CD8-positive, alpha-beta memory T cell (primary cell): ENCODE measurements around the gene ZIC2. TPM values are rescaled to one million over a fixed set of nuclear protein-coding genes. Genes with fewer than 3 reads are reported as not detected.

ENCODE experiments used
- CTCF ChIA-PET: fragments of 350-600 bp; sonication (Branson Sonifier 250); formaldehyde crosslinking; loops from one replicate; lab custom pipeline; 2021; ENCODE audit warnings: antibody characterized with exemption; lab: Charles Lee
- POLR2A ChIA-PET: fragments of 350-600 bp; sonication (Branson Sonifier 250); formaldehyde crosslinking; loops from one replicate; lab custom pipeline; 2021; ENCODE audit warnings: antibody characterized with exemption; lab: Charles Lee
- DNase-seq, 5 donors: peaks; one replicate each; pipeline versions ENCODE4 v3.0.0 to v3.0.0-alpha.2; 2020 to 2022; ENCODE audit warnings: mixed read lengths in 1 of 5
- H3K27ac ChIP-seq: one replicate; pipeline ENCODE4 v1.7.0; 2013; ENCODE audit warnings: low read depth, mild to moderate bottlenecking, low read length, moderate library complexity
- H3K27me3 ChIP-seq: 2 replicates; pipeline ENCODE4 v1.7.0; 2013; ENCODE audit warnings: low read length, mild to moderate bottlenecking; ENCODE audit not compliant: insufficient read depth, poor library complexity, severe bottlenecking
- H3K36me3 ChIP-seq: 2 replicates; pipeline ENCODE4 v1.7.0; 2013; ENCODE audit warnings: mild to moderate bottlenecking, low read length, moderate library complexity; ENCODE audit not compliant: insufficient read depth
- H3K4me1 ChIP-seq: 2 replicates; pipeline ENCODE4 v1.7.0; 2013; ENCODE audit warnings: mild to moderate bottlenecking, low read length, moderate library complexity; ENCODE audit not compliant: insufficient read depth
- H3K4me3 ChIP-seq: 2 replicates; pipeline ENCODE4 v1.7.0; 2013; ENCODE audit warnings: mild to moderate bottlenecking, low read length
- H3K9me3 ChIP-seq: 2 replicates; pipeline ENCODE4 v1.7.0; 2013; ENCODE audit warnings: mild to moderate bottlenecking, low read length
- H3K27ac Mint-ChIP-seq, 8 donors: one replicate each; pipeline ENCODE4 v1.8.0; 2020 to 2021; ENCODE audit warnings: mixed read lengths in 8 of 8, mild to moderate bottlenecking in 6 of 8, inconsistent platforms in 3 of 8, moderate library complexity in 3 of 8
- H3K27me3 Mint-ChIP-seq, 2 donors: one replicate each; pipeline ENCODE4 v1.8.0; 2020 to 2021; ENCODE audit warnings: mixed read lengths in 2 of 2, mild to moderate bottlenecking in 1 of 2, moderate library complexity in 1 of 2
- H3K36me3 Mint-ChIP-seq, 3 donors: one replicate each; pipeline ENCODE4 v1.8.0; 2020 to 2021; ENCODE audit warnings: mixed read lengths in 3 of 3, inconsistent platforms in 1 of 3, mild to moderate bottlenecking in 1 of 3
- H3K4me1 Mint-ChIP-seq, 3 donors: one replicate each; pipeline ENCODE4 v1.8.0; 2020 to 2021; ENCODE audit warnings: mixed read lengths in 3 of 3, inconsistent platforms in 1 of 3, mild to moderate bottlenecking in 1 of 3
- H3K4me3 Mint-ChIP-seq, 7 donors: one replicate each; pipeline ENCODE4 v1.8.0; 2020 to 2021; ENCODE audit warnings: mixed read lengths in 7 of 7, mild to moderate bottlenecking in 6 of 7, moderate library complexity in 4 of 7, inconsistent platforms in 2 of 7
- H3K9me3 Mint-ChIP-seq, 5 donors: one replicate each; pipeline ENCODE4 v1.8.0; 2020 to 2022; ENCODE audit warnings: mixed read lengths in 5 of 5, mild to moderate bottlenecking in 3 of 5, moderate library complexity in 2 of 5, inconsistent platforms in 1 of 5
- polyA plus RNA-seq: library from polyadenylated mRNA; unstranded; fragments of 300-500 nt; fragmentation: Illumina TruSeq; gene quantifications from one replicate; pipeline ENCODE4 v1.2.3, GENCODE V29; 2021
- total RNA-seq, 2 experiments: library from RNA; stranded (reverse); gene quantifications; one replicate each; pipeline ENCODE4 v1.2.3, GENCODE V29; 2021

The ZIC2 gene
- total and polyA plus RNA-seq, 3 experiments from 2014 or later: not detected

DNA sequence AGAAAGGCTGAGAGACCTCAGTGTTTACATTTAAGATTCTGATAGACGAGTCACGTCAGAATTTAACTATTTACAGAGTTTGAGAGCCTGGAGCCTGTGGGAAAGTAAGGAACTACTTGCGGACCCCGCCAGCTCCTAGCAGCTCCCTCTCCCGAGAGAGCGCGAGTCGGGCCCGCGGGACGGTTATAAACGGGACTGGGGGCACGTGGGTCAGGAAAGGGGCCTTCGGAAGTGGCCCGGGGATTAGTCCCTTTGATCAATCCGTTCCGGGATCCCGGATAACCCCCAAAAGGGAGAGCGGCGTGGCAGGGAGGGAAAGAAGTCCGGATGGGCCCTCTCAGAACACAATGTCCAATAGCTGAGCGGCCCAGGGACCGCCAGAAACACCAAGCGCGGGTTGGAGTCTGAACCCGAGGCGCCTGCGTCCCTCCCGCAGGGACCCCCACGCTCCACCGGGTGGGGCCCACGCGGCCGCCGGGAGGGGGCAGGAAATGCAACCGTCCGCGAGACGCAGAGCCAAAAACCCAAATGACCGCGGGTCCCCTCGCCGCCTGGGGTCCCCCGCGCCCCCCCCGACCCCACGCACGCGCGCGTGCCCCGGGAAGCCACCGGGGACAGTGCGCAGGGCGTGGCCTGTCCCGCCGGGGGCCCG, 13.6 kb upstream of the ZIC2 start:
- peaks cover 17% of the 10 kb centered on the region for H3K4me1 ChIP-seq
- peaks cover 63 to 74% of the 10 kb centered on the region in 2 donors for H3K27me3 Mint-ChIP-seq
- no peak for DNase-seq
- peaks cover 24 to 28% (median 24%) of the 10 kb centered on the region in 3 donors for H3K4me1 Mint-ChIP-seq
- H3K9me3 Mint-ChIP-seq: peaks cover 8 to 26% (median 23%) of the 10 kb centered on the region in 5 donors
- H3K36me3 ChIP-seq: no peaks in the 10 kb centered on the region
- H3K36me3 Mint-ChIP-seq: peaks cover 0 to 2% (median 0%) of the 10 kb centered on the region in 3 donors
- peak overlapping the region in 3 of 8 donors; percentile 40 to 75 (median 70) for H3K27ac Mint-ChIP-seq
- ChIA-PET POLR2A (no interaction called here), CTCF (no interaction called here)
- H3K4me3 ChIP-seq: no peak overlapping the region
- no peak overlapping the region for H3K27ac ChIP-seq
- H3K4me3 Mint-ChIP-seq: peak overlapping the region; percentile 3 to 82 (median 49)
- peaks cover 61% of the 10 kb centered on the region for H3K27me3 ChIP-seq
- H3K9me3 ChIP-seq: peaks cover 10% of the 10 kb centered on the region

DNA sequence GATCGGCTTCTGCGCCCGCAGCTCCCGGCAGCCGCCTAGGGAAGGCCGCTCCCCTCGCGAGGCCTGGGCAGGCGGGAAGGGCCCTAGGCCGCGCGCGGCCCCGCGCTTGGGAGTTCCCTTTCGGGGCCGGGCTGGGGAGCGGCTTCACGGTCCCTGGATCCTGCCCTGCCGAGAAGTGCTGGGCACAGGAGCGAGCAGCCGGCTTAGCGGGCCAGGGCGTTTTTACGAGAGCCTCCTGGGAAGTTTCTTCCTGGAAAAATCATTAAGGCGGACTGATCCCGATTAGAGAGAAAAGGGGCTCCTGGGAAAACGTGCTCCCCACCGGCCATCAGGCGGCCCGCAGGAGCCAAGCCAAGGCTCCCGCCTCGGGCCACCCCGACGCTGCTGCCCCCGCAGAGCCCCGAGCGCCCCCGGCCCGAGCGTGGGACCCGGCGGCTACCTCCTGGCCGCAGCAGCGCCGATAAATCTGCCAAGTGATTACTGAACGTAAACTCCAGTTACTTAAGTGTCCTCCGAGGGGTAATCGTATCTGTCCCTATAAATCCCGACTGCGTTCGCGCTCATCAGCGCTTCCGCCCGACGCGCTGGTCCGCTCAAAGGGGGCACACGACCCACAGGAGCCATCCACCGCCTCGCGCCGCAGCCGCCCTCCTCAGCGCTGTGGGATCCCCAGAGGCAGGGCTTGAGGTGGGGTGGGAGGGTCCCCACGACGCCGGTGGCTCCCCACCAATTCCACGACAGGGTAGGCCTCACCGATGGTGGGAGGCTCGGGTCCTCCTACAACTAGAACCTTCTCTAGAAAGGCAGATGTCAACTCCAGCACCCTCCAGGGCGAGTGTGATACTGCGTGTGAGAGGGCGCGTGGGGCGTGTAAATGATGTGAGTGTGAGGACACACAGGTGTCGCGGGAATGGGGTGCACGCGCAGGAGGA, 12.8 kb upstream of the ZIC2 start:
- Histone ChIP-seq H3K4me1 (peaks cover 17% of the 10 kb centered on the region), H3K27me3 (peaks cover 67% of the 10 kb centered on the region), H3K4me3 (no peak overlapping the region), H3K36me3 (no peaks in the 10 kb centered on the region), H3K9me3 (peaks cover 16% of the 10 kb centered on the region), H3K27ac (no peak overlapping the region)
- H3K27ac Mint-ChIP-seq: peak overlapping the region in 6 of 8 donors; percentile 81 to 88 (median 86)
- H3K9me3 Mint-ChIP-seq: peaks cover 13 to 34% (median 31%) of the 10 kb centered on the region in 5 donors
- POLR2A ChIA-PET: no interaction called here
- CTCF ChIA-PET: no interaction called here
- H3K36me3 Mint-ChIP-seq: peaks cover 0 to 2% (median 0%) of the 10 kb centered on the region in 3 donors
- H3K4me3 Mint-ChIP-seq: peak overlapping the region; percentile 32 to 88 (median 84)
- peaks cover 24 to 28% (median 24%) of the 10 kb centered on the region in 3 donors for H3K4me1 Mint-ChIP-seq
- H3K27me3 Mint-ChIP-seq: peaks cover 67 to 74% of the 10 kb centered on the region in 2 donors
- DNase-seq: no peak

DNA sequence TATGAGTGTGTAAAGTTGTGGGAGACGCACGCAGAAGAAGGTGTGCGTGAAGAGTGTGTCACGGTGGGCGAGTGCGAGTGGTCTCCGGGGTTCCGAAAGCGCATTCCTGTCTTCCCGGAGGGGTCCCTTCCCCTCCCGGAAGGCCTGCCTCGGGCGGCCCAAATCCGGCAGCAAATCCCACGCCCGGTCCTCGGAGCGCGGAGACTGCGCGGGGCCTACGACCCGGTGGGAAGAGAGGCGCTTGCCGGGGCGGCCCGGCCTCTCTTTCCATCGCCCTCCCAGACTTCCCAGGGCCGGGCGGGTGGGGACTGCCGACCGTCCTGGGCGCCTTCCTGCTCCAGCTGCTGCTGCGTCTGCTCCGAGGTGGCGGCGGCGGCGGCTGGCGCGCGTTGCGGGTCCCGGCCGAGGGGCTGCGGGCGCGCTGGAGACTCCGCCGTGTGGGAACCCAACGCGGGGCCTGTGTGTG, 12.1 kb upstream of the ZIC2 start:
- Mint-ChIP-seq H3K4me3 (peak overlapping the region; percentile 76 to 95 (median 86)), H3K4me1 (peaks cover 24 to 28% (median 24%) of the 10 kb centered on the region in 3 donors), H3K27me3 (peaks cover 69 to 74% of the 10 kb centered on the region in 2 donors), H3K36me3 (peaks cover 0 to 2% (median 0%) of the 10 kb centered on the region in 3 donors), H3K9me3 (peaks cover 16 to 41% (median 38%) of the 10 kb centered on the region in 5 donors), H3K27ac (peak overlapping the region in 6 of 8 donors; percentile 78 to 87 (median 84))
- no peak overlapping the region for H3K4me3 ChIP-seq
- no peak overlapping the region for H3K27ac ChIP-seq
- H3K36me3 ChIP-seq: no peaks in the 10 kb centered on the region
- peaks cover 17% of the 10 kb centered on the region for H3K4me1 ChIP-seq
- ChIA-PET CTCF (interaction anchor here (1.0 to 1.3 kb wide), 4 partner anchors 14 to 27 kb away, joined by 3 read pairs; no protein-coding TSS in a partner anchor), POLR2A (interaction anchor here (0.7 kb wide), 1 partner anchor 314 kb away, joined by 4 read pairs; no protein-coding TSS in a partner anchor)
- H3K27me3 ChIP-seq: peaks cover 74% of the 10 kb centered on the region
- no peak for DNase-seq
- peaks cover 16% of the 10 kb centered on the region for H3K9me3 ChIP-seq

DNA sequence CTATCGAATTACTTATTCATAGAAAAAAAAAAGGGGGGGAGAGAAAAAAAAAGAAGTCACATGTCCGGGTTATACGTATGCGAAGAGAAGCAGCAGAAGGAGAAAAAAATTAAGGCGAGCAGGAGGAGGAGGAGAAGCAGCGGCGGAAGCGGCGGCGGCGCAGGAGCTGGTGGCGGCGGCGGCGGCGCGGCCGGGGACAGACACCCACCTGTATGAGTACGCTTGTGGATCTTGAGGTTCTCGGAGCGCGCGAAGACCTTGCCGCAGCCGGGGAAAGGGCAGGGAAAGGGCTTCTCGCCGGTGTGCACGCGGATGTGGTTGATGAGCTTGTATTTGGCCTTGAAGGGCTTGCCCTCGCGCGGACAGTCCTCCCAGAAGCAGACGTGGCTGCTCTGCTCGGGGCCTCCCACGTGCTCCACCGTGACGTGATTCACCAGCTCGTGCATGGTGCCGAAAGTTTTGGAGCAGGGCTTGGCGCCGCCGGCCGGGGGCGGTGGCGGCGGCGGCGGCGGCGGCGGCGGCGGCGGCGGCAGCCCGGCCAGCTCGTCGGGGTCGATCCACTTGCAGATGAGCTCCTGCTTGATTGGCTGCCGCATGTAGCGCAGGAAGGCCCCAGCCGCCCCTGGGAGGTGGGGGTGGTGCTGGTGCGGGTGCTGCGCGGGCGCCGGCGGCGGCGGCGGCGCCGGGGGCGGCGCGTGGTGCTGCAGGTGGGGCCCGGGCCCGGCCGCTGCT, 11.5 kb upstream of the ZIC2 start:
- Histone ChIP-seq H3K4me1 (peaks cover 17% of the 10 kb centered on the region), H3K4me3 (peak overlapping the region; percentile 18), H3K9me3 (peaks cover 16% of the 10 kb centered on the region), H3K27ac (no peak overlapping the region), H3K27me3 (peaks cover 80% of the 10 kb centered on the region), H3K36me3 (no peaks in the 10 kb centered on the region)
- H3K4me1 Mint-ChIP-seq: peaks cover 24 to 28% (median 24%) of the 10 kb centered on the region in 3 donors
- POLR2A ChIA-PET: interaction anchor here (0.7 kb wide), 2 partner anchors 11 to 314 kb away, joined by 4 to 5 read pairs; no protein-coding TSS in a partner anchor
- peak overlapping the region in 5 of 8 donors; percentile 41 to 84 (median 82) for H3K27ac Mint-ChIP-seq
- H3K9me3 Mint-ChIP-seq: peaks cover 17 to 44% (median 43%) of the 10 kb centered on the region in 5 donors
- peaks cover 75 to 76% of the 10 kb centered on the region in 2 donors for H3K27me3 Mint-ChIP-seq
- DNase-seq: peak in 2 of 5 donors; percentile 45 to 46
- CTCF ChIA-PET: interaction anchor here (1.0 to 1.3 kb wide), 4 partner anchors 15 to 26 kb away, joined by 3 read pairs; no protein-coding TSS in a partner anchor
- peaks cover 0 to 2% (median 0%) of the 10 kb centered on the region in 3 donors for H3K36me3 Mint-ChIP-seq
- peak overlapping the region; percentile 76 to 95 (median 82) for H3K4me3 Mint-ChIP-seq

DNA sequence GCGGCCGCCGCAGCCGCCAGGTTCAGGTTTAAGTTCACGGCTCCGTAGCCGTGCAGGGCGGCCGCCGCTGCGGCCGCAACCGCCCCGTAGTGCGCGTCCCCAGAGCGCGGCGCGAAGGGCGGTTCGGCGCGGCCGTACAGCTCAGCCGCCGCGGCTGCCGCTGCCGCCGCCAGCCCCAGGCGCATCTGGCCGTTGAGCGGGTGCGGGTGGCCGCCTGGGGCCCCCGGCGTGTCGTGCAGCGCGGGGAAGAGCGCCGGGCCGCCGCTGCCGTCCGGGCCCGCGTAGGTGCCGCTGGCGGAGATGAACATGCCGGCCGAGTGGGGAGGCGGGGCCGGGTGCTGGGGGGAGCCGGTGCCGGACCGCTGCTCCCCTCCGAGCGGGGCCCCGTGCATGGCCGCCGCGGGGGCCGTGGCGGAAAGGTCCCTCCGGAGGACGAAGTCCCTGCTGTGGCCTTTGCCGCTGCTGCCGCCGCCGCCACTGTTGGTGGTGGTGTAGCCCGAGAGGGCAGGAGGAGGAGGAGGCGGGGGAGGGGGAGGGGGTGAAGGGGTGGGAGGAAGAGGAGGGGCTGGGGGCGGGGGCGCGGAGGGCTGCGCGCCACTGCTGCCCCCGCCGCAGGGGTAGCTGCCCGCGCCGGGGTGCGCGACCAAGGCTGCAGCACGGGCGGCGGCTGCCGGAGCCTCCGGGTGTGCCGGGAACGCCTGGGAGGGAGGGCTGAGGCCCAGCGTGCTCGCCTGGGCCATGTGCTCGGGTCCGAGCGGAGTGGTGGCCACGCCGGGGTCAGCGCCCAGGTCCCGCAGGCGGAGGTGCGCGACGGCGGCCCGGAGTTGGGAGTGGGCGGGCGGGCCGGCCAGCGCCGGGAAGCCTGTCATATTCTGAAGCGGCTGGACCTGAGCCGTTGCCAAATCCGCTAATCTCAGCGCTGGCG, 10.7 kb upstream of the ZIC2 start:
- no peak overlapping the region for H3K27ac ChIP-seq
- Mint-ChIP-seq H3K4me3 (peak overlapping the region in 5 of 7 donors; percentile 48 to 77 (median 58)), H3K36me3 (peaks cover 0 to 2% (median 0%) of the 10 kb centered on the region in 3 donors), H3K27me3 (peaks cover 74 to 75% of the 10 kb centered on the region in 2 donors), H3K27ac (peak overlapping the region in 2 of 8 donors; percentile 53 to 97), H3K4me1 (peaks cover 24 to 28% (median 24%) of the 10 kb centered on the region in 3 donors), H3K9me3 (peaks cover 17 to 49% (median 44%) of the 10 kb centered on the region in 5 donors)
- H3K4me1 ChIP-seq: peaks cover 17% of the 10 kb centered on the region
- H3K36me3 ChIP-seq: no peaks in the 10 kb centered on the region
- H3K9me3 ChIP-seq: peaks cover 16% of the 10 kb centered on the region
- H3K4me3 ChIP-seq: no peak overlapping the region
- CTCF ChIA-PET: interaction anchor here (1.0 to 1.3 kb wide), 4 partner anchors 16 to 26 kb away, joined by 3 read pairs; no protein-coding TSS in a partner anchor
- DNase-seq: no peak
- POLR2A ChIA-PET: no interaction called here
- H3K27me3 ChIP-seq: peaks cover 81% of the 10 kb centered on the region

DNA sequence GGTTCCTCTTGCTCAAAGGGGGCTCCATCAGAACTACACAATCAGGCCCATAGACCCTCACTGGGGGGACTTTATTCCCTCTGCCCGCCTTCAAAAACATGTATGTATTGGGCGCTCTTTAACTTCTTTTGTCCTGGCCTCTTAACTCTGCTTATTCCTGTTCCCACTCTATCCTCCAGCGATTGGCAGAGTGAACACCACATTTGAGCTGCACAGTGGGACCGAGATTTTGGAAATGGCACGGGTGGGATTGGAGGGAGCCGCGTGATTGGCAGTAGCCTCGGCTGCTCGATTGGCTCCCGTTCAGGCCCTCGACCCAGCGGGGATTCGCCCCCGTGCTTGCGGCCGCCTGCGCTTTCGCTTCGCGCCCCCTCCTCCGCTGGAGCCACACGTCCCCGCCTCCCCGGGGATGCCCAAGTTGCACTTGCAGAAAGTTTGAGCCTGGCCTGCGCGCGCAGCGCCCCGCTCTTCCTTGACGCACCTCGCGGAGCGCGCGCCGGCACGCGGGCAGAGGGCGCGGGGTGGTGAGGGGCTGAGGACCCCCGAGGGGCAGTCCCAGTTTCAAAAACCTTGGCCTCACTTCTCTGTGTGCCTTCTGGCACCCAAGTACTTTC, 9.9 kb upstream of the ZIC2 start, which contains the start of gene ZIC5:
Gene ZIC5, minus strand, starts transcription at position 192 of the 614 bp plus-strand sequence. Its CDS starts 164 bp downstream, at position 28.
- H3K4me1 Mint-ChIP-seq: peaks cover 24 to 28% (median 24%) of the 10 kb centered on the region in 3 donors
- POLR2A ChIA-PET: no interaction called here

More for the DNA sequence above, 9.9 kb upstream of the ZIC2 start, which contains the start of gene ZIC5:
- H3K4me1 ChIP-seq: peaks cover 17% of the 10 kb centered on the region
- peaks cover 0 to 5% (median 2%) of the 10 kb centered on the region in 3 donors for H3K36me3 Mint-ChIP-seq
- H3K27me3 Mint-ChIP-seq: peaks cover 74 to 78% of the 10 kb centered on the region in 2 donors
- H3K27me3 ChIP-seq: peaks cover 81% of the 10 kb centered on the region
- no peaks in the 10 kb centered on the region for H3K36me3 ChIP-seq
- H3K27ac Mint-ChIP-seq: peak within 1 kb of the TSS in 4 of 8 donors; percentile 66 to 97 (median 73)
- peak within 1 kb of the TSS; percentile 50 to 81 (median 66) for H3K4me3 Mint-ChIP-seq
- DNase-seq: no peak
- H3K4me3 ChIP-seq: no peak within 1 kb of the TSS
- CTCF ChIA-PET: no interaction called here
- peaks cover 17 to 57% (median 52%) of the 10 kb centered on the region in 5 donors for H3K9me3 Mint-ChIP-seq
- peaks cover 16% of the 10 kb centered on the region for H3K9me3 ChIP-seq
- H3K27ac ChIP-seq: no peak within 1 kb of the TSS
